ENCODE measurements around the gene CAMK2N1. TPM values are rescaled to one million over a fixed set of nuclear protein-coding genes. Genes with fewer than 3 reads are reported as not detected.

Gene CAMK2N1
- total and polyA plus RNA-seq, 2 of the 8 experiments (the other 6 are each of a cell fraction or from before 2014, with no cell fraction given), result 2.3 to 5.6 TPM

DNA sequence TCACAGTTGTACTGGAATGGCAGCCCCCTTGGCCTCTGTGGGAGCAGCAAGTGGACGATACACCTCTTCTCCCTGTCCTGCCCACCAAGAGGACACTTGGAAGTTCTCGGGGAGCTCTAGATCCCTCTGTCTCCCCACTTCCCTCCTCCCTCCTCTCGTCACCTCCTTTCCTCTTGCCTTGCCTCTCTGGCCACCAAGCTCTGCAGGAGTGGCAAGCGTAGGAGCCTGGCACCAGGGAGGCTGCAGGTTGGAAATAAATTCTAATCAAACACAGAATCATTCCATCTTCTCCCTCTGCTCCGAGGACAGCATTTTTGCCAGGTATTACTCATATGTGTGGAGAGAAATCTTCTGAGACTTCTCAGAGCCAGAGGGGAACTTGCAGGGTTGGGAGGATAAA, 20.8 kb downstream of the CAMK2N1 start (continued):
- TF ChIP-seq POLR2AphosphoS5 (IDR thresholded peaks at IDR 0.05; ENCODE audit: low read depth, low read length), result no peak
- TF ChIP-seq ZNF274 (IDR thresholded peaks at IDR 0.05; ENCODE audit: borderline replicate concordance, extremely low read depth, low read length), result no peak
- no peak for TF ChIP-seq RXRA (IDR thresholded peaks at IDR 0.05; ENCODE audit: insufficient read depth, low read depth, low read length)
- TF ChIP-seq TAF1 (IDR thresholded peaks at IDR 0.05; ENCODE audit: low read depth, low read length), result no peak
- TF ChIP-seq RFX5 (IDR thresholded peaks at IDR 0.05; ENCODE audit: borderline replicate concordance, low read depth, low read length), result no peak
- TF ChIP-seq CEBPB (IDR thresholded peaks at IDR 0.05; ENCODE audit: low read depth, low read length), result no peak
- no peak for TF ChIP-seq RBBP5 (IDR thresholded peaks at IDR 0.05; ENCODE audit: borderline replicate concordance, low read depth, low read length)
- TF ChIP-seq HDAC2 (IDR thresholded peaks at IDR 0.05; ENCODE audit: borderline replicate concordance in 1 of 2, low read depth in 2 of 2, low read length in 2 of 2), result no peak
- no peak for TF ChIP-seq TCF12 (IDR thresholded peaks at IDR 0.05; ENCODE audit: low read depth, low read length)

All from H1 (cell line).